Measurements from ENCODE around the gene MSL2.

The MSL2 gene

DNA sequence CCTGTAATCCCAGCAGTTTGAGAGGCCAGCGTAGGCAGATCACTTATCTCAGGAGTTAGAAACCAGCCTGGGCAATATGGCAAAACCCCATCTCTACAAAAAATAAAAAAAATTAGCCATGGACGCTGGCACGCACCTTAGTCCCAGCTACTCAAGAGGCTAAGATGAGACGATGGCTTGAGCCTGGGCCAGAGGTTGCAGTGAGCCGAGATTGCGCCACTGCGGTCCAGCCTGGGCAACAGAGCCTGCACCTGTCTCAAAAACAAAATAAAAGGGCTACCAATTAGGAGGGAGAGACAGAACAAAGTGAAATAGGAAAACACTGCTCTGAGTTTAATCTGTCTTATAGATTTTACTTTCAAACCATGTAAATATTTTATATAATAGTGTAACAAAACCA, 33.8 kb downstream of the MSL2 start:
- H3K4me3 ChIP-seq (ENCODE audit: control insufficient read depth, low read depth, low read length) = no peak overlapping the region
- DNase-seq (ENCODE audit: low read depth) = no peak
- no peak for TF ChIP-seq CTCF (IDR thresholded peaks at IDR 0.05; ENCODE audit: control insufficient read depth, insufficient read depth, low read depth, low read length, missing control alignments)

DNA sequence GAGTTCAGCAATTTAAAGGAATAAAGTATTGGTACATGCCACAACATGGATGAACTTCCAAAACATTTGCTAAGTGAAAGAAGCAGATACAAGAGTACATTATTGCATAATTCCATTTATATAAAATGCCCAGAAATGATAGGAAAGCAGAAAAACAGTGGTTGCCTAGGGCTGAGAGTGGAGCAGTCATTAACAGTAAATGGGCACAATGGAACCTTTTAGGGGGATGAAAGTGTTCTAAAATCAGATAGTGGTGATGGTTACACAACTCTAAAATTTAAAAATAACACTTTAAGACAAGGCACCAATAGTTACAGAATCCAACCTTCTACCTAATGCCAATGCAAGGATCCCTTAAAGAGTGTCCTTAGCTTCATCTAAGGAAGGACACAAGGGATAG, 34.6 kb downstream of the MSL2 start:
- no peak for TF ChIP-seq CTCF (IDR thresholded peaks at IDR 0.05; ENCODE audit: control insufficient read depth, insufficient read depth, low read depth, low read length, missing control alignments)
- H3K4me3 ChIP-seq (ENCODE audit: control insufficient read depth, low read depth, low read length) = no peak overlapping the region
- no peak for DNase-seq (ENCODE audit: low read depth)

DNA sequence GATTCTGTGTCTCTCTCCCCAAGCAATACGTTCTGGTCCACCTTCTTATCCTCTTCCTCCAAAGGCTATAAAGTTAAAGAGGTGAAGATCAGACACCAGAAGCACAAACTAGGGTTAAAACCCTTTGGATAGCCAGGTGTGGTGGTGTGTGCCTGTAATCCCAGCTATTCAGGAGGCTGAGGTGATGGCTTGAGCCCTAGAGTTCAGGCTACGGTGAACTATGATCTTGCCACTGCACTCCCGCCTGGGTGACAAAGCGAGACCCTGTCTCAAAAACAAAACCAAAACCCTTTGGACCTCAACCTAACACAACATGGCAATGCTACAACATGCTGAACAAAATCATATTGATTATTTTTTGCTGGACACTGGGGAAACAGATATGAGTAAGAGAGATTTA, 43.2 kb downstream of the MSL2 start:
- TF ChIP-seq CTCF (IDR thresholded peaks at IDR 0.05; ENCODE audit: control insufficient read depth, insufficient read depth, low read depth, low read length, missing control alignments) = no peak
- DNase-seq (ENCODE audit: low read depth) = no peak
- H3K4me3 ChIP-seq (ENCODE audit: control insufficient read depth, low read depth, low read length) = no peak overlapping the region

DNA sequence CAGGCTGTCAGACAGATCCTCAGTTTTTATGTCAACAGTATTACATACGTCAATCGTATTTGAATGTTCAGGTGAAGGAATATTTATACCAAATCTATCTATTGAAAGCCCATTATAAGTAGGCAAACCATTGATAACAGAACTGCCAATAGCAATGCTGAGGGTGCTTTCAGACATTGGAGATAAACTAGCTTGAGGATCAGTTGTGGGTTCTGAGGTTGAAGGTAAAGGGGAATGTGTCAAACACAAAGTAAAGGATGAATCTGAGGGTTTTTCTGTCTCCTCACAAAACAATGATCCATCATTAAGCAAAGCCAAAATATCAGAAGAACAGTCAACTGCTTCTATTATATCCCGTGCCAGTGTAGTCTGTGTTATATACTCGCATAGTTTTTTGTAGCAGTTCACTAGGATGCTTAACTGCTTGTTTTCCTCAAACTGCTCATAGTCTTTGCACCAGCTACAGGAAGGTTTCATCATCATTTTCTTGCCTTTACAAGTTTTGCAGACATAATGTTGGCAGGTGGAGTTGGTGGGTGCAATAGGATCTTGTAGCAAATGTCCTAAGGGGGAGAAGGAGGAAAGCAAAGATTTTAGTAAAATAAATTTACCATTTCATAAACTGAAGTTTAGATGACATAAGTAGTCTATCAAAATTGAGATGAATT, 43.8 kb downstream of the MSL2 start:
- no peak for DNase-seq (ENCODE audit: low read depth)
- no peak overlapping the region for H3K4me3 ChIP-seq (ENCODE audit: control insufficient read depth, low read depth, low read length)
- no peak for TF ChIP-seq CTCF (IDR thresholded peaks at IDR 0.05; ENCODE audit: control insufficient read depth, insufficient read depth, low read depth, low read length, missing control alignments)

DNA sequence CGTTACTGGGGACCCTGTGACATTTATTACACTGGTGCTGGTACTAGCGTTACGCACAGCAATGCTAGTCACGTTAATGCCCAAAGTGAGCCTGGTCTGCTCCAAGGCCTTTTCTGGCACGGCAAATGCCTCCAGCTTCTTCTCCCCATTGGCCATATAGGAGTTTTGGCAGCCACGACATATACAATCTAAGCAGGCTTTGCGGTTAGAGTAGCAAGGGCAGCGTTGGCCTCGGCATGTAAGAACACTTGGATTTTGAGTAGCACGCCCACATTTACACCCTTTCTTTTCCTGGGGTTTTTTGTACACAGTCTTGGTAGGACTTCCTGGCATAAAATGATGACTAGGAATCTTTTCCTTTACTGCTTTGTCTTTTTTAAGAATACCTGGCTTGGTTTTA, 44.9 kb downstream of the MSL2 start:
- no peak for TF ChIP-seq CTCF (IDR thresholded peaks at IDR 0.05; ENCODE audit: control insufficient read depth, insufficient read depth, low read depth, low read length, missing control alignments)
- no peak for DNase-seq (ENCODE audit: low read depth)
- H3K4me3 ChIP-seq (ENCODE audit: control insufficient read depth, low read depth, low read length) = no peak overlapping the region

DNA sequence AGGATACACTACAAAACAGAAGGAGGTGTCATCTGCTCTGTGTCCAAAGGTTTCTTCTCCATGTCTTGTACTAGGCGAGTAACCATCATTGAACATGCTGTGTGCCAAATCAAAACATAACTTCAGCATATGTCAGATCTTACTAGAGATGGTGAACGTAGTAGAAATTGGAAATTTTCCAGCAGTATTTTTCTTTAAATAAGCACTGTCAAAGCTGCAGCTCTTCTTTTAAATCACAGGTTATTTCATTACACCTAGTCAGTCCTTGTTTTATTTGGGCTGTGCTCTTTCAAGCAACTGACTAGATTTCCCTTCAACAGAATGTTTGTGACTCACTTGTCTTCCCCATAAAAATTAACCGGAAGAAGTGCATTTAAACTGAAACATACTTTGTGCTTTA, 46.5 kb downstream of the MSL2 start:
- peak; percentile 11 for DNase-seq (ENCODE audit: low read depth)
- H3K4me3 ChIP-seq (ENCODE audit: control insufficient read depth, low read depth, low read length) = no peak overlapping the region
- no peak for TF ChIP-seq CTCF (IDR thresholded peaks at IDR 0.05; ENCODE audit: control insufficient read depth, insufficient read depth, low read depth, low read length, missing control alignments)

Data from AG09309 (cell line).